NOMO-1 treated with DMSO at 0.1 percent for 48 hours (cell line): Measurements from ENCODE around the gene ADK.
A peak's percentile ranks its signal among the peaks of the same experiment; 100 is the strongest.
"Not testable (repeated sequence)": the region's sequence is repeated elsewhere in the genome, so short reads cannot be mapped to it uniquely, and the experiment has no call there.

Experiments used
- DNase-seq: peaks from one replicate; lab custom pipeline; 2025; ENCODE audit not compliant: unreplicated experiment; lab: John Stamatoyannopoulos, UW

ADK gene

GRCh38 chr10:74140553-74140952, 10.5 kb upstream of the ADK start:
- DNase-seq: no peak

- DNase-seq: no peak
Observed at GRCh38 chr10:74145133-74145532, 5.9 kb upstream of the ADK start.

- not testable (repeated sequence) for DNase-seq
Observed at GRCh38 chr10:74146980-74147379, 4.0 kb upstream of the ADK start.

GRCh38 chr10:74150204-74150989, 624 bp upstream of the ADK start, which contains the start of gene AP3M1:
AP3M1 (minus strand) TSS chr10:74150828; CDS start chr10:74138379, 12,449 bp downstream.
- no peak for DNase-seq

- DNase-seq: peak; percentile 7
Observed at GRCh38 chr10:74151879-74152722, 1.1 kb downstream of the ADK start.

GRCh38 chr10:74153123-74153522, 2.1 kb downstream of the ADK start:
- DNase-seq: no peak

- DNase-seq: no peak
Observed at GRCh38 chr10:74153676-74154075, 2.7 kb downstream of the ADK start.

- no peak for DNase-seq
Observed at GRCh38 chr10:74156919-74157289, 5.9 kb downstream of the ADK start.

- DNase-seq: no peak
Observed at GRCh38 chr10:74160013-74160412, 9.0 kb downstream of the ADK start.

- DNase-seq: peak; percentile 32
Observed at GRCh38 chr10:74163319-74164068, 12.5 kb downstream of the ADK start.

GRCh38 chr10:74164716-74165529, 13.9 kb downstream of the ADK start:
- no peak for DNase-seq

GRCh38 chr10:74165530-74165901, 14.5 kb downstream of the ADK start:
- DNase-seq: no peak

GRCh38 chr10:74167443-74167842, 16.4 kb downstream of the ADK start:
- DNase-seq: no peak

- no peak for DNase-seq
Observed at GRCh38 chr10:74171625-74172024, 20.6 kb downstream of the ADK start.

- no peak for DNase-seq
Observed at GRCh38 chr10:74174521-74174920, 23.5 kb downstream of the ADK start.

- DNase-seq: no peak
Observed at GRCh38 chr10:74175510-74176379, 24.7 kb downstream of the ADK start.

- peak; percentile 97 for DNase-seq
Observed at GRCh38 chr10:74176380-74177139, 25.5 kb downstream of the ADK start.

GRCh38 chr10:74177140-74177677, 26.2 kb downstream of the ADK start:
- no peak for DNase-seq
